GM12872 (cell line): Measurements from ENCODE around the gene COL5A1.

Source experiments
- TF ChIP-seq, protein P1 (sequence below): IDR thresholded peaks from 3 replicates; pipeline ENCODE4 v1.5.1; 2011; ENCODE audit warnings: low read depth, mild to moderate bottlenecking, low read length, moderate library complexity; ENCODE audit not compliant: insufficient read depth

COL5A1 gene

DNA sequence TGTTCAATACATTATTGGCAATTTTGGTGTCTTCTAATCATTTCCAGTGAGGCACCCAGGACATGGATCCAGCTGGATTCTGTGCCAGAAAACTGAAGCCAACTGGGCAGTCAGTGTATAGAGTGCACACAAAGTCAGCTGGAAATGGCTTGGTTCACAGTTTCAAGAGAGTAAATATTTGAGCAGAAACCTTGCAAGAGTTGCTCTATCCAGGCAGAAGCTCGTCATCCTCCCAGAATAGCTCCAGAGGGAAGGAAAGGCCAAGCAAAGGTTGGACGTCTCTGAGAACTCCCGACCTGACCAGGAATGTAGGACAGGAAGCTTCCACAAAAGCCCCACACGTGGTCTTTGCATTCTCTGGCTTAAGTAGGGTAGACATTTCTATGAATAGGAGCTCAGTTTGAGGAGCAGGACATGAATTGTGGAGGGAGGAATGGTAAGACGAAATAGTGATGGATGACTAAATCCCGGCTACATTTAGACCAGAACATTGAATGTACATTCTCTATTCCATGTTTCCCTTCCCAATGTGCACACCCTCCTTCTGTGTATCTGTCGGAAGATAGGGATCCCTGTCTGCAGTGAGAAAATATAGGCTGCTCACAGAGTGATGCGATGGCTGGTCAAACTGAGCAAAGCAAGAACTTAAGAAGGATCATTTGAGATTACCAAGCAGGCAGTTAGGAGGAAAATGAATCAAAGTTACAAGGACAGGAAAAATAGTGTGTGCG lies 166.3 kb downstream of the COL5A1 start:
- TF ChIP-seq, protein P1, sequence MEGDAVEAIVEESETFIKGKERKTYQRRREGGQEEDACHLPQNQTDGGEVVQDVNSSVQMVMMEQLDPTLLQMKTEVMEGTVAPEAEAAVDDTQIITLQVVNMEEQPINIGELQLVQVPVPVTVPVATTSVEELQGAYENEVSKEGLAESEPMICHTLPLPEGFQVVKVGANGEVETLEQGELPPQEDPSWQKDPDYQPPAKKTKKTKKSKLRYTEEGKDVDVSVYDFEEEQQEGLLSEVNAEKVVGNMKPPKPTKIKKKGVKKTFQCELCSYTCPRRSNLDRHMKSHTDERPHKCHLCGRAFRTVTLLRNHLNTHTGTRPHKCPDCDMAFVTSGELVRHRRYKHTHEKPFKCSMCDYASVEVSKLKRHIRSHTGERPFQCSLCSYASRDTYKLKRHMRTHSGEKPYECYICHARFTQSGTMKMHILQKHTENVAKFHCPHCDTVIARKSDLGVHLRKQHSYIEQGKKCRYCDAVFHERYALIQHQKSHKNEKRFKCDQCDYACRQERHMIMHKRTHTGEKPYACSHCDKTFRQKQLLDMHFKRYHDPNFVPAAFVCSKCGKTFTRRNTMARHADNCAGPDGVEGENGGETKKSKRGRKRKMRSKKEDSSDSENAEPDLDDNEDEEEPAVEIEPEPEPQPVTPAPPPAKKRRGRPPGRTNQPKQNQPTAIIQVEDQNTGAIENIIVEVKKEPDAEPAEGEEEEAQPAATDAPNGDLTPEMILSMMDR, result no peak

DNA sequence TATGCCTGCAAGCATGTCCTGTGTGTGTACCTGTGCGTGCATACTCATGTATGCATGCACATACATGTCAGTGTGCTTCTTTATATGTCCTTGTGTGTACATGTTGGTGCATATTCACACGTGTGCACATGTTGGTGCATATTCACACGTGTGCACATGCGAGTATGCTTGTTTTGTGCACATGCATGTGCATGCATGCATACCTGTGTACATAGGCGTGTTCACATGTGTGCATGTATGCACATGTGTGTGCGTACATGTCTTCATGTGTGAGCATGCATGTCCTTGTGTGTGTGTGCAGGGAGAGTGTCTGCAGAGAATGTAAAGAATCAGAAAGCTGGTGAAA lies 166.8 kb downstream of the COL5A1 start:
- TF ChIP-seq, protein P1, result no peak

DNA sequence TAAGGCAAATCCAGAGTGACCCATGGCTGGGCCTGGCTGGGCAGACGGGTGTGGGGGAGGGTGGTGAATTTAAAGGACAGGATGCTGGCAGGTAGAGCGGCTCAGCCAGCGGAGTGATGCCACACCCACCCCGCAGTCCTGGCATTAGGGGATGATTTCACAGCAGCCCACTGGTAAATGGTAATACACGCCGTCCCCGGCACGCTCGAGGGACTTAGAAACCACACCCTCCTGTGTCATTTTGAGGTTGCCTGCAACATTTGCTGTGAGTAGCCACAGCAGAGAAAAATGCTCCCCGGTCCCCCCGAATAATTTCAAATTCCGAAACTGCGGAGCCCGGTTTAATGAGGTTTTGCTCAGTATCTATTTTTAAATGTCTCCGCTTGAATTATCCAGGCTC lies 167.7 kb downstream of the COL5A1 start:
- TF ChIP-seq, protein P1, result no peak

DNA sequence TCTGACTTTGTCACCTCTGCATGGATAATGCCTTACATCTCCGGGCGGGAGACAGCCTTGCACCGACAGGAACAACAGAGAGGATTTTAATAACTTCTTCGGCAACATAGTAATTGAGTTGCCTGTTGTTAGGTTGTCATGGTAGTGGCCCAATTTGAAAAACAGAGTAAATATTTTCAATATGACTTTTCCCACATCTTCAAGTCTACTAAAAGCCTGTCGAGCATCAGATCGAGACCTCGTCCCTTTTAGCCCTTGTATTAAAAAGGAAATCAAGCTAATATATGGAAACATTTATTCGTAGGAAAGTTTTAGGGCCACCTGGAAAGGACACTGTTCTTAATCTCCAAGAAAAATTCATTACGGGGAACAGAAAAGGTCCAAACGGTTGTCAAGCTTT lies 168.2 kb downstream of the COL5A1 start:
- TF ChIP-seq, protein P1, result no peak

DNA sequence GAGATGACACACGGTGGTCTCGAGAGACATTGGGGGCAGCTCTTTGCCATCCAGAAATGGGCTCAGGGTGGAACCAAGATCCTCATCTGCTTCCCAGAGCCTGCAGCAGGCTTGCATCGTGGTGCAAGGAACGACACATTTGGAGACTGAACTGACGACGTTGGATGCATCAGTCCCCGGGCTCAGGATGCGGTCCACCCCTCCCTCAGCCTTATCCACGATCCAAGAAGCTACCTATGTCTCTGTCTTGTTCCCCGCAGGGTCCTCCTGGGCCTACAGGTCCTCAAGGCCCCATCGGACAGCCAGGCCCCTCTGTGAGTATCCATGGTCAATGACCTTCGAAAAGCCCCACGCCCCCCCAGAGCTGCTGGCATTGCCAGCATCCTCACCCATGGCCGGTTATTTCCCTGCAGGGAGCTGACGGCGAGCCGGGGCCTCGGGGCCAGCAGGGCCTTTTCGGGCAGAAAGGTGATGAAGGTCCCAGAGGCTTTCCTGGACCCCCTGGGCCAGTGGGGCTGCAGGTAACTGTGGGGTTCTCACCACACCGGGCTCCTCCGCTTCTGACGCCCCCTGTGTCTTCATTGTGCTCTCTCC lies 169.6 kb downstream of the COL5A1 start:
- TF ChIP-seq, protein P1, result no peak

DNA sequence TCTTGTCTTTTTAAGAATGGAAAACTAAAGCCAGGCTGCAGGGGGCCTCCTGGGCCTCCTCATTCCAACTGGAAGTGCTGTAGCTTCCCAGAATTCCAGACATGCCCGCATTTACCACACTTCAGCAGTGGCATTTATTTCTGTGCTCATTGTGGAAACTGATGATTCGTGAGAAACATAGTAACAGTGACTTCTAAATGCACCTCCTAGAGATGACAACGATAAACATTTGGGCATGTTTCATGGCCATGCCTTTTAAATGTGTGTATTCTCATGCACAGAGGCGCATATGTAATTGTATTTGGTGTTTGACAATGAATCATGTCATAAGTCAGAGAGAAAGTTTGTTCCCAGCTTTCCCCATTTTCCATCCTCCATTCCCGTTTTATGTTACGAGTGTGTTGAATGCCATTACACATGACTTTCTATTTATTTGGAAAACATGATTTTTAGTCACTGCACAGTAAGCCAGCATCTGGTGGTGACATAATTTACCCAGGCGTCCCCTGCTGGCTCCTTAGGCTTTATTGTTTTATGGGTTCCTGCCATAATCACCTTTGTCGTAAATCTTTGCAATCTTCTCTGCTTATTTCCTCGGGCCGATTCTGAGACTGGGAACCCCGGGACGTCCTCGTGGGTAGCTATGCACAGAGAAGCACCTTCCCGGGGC lies 170.2 kb downstream of the COL5A1 start:
- TF ChIP-seq, protein P1, result no peak

DNA sequence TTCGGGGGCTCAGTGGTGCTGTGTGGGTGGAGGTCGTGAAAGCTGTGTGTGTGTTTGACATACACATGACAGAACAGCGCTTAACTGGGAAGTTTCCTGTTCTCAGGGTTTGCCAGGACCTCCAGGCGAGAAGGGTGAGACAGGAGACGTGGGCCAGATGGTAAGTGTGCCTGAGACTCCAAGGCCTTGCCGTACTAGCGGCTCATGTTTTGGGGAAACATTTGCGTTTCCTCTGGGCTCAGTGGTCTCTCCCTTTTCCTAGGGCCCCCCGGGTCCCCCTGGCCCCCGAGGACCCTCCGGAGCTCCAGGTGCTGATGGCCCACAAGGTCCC lies 170.7 kb downstream of the COL5A1 start:
- TF ChIP-seq, protein P1, result no peak
